Sigmoid colon (tissue), 4 donors: Measurements from ENCODE around the gene SERINC1.

ENCODE experiments used
- CTCF ChIP-seq, 4 experiments: fragments of 450-650 bp in 3 of 4; fragments of 200-600 bp in 1 of 4; IDR thresholded peaks; one replicate each; pipeline ENCODE4 v1.5.1; 2016 to 2019; ENCODE audit warnings: antibody characterized with exemption in 4 of 4, mild to moderate bottlenecking in 3 of 4, moderate library complexity in 2 of 4
- EP300 ChIP-seq, 4 donors: sonication (generic); formaldehyde crosslinking; IDR thresholded peaks; one replicate each; pipeline ENCODE4 v1.6.1; 2017; ENCODE audit warnings: antibody characterized with exemption in 4 of 4
- POLR2AphosphoS5 ChIP-seq, 4 donors: sonication (generic); formaldehyde crosslinking; IDR thresholded peaks; one replicate each; pipeline ENCODE4 v1.6.1; 2017; ENCODE audit warnings: antibody characterized with exemption in 4 of 4

GRCh38 chr6:122399348-122400120 lies 72.1 kb downstream of the SERINC1 start, which contains the start of gene HSF2:
- TF ChIP-seq CTCF (IDR thresholded peaks at IDR 0.05), result no peak
- TF ChIP-seq EP300 (IDR thresholded peaks at IDR 0.05), result no peak
- peak; percentile 70 to 86 (median 77) for TF ChIP-seq POLR2AphosphoS5 (IDR thresholded peaks at IDR 0.05)
